NCI-H2196 treated with DMSO at 0.1 percent for 48 hours (cell line): ENCODE measurements around the gene ACOT12.
"Not testable (repeated sequence)": the region's sequence is repeated elsewhere in the genome, so short reads cannot be mapped to it uniquely, and the experiment has no call there.

Experiments
- DNase-seq: peaks from one replicate; lab custom pipeline; 2025; ENCODE audit not compliant: unreplicated experiment; lab: John Stamatoyannopoulos, UW

The ACOT12 gene

GRCh38 chr5:81300921-81301270 is 93.0 kb downstream of the ACOT12 start:
- no peak for DNase-seq

GRCh38 chr5:81297531-81297930 is 96.4 kb downstream of the ACOT12 start:
- no peak for DNase-seq

- not testable (repeated sequence) for DNase-seq
Measured at GRCh38 chr5:81294021-81294420, 99.9 kb downstream of the ACOT12 start.

GRCh38 chr5:81292130-81292529 is 101.8 kb downstream of the ACOT12 start:
- DNase-seq: no peak

- DNase-seq: no peak
Measured at GRCh38 chr5:81290146-81290545, 103.8 kb downstream of the ACOT12 start.

- no peak for DNase-seq
Measured at GRCh38 chr5:81288021-81288433, 105.9 kb downstream of the ACOT12 start.

GRCh38 chr5:81286059-81286617 is 107.8 kb downstream of the ACOT12 start:
- no peak for DNase-seq

- no peak for DNase-seq
Measured at GRCh38 chr5:81283976-81284375, 110.0 kb downstream of the ACOT12 start.
